A549 (cell line): ENCODE data around the gene SLC2A6.

Experiments used
- BHLHE40 ChIP-seq: IDR thresholded peaks from 2 replicates; pipeline ENCODE4 v1.6.1; 2012; ENCODE audit warnings: low read depth, low read length, inconsistent platforms
- EP300 ChIP-seq, 2 experiments: fragments of >200 bp; sonication (Bioruptor Twin); formaldehyde crosslinking; IDR thresholded peaks; 2 replicates in 1 of 2; 3 replicates in 1 of 2; pipeline ENCODE4 v1.6.1; 2016 to 2017
- GATA3 ChIP-seq: IDR thresholded peaks from 2 replicates; pipeline ENCODE4 v1.6.1; 2012; ENCODE audit warnings: borderline replicate concordance
- JUNB ChIP-seq: fragments of >200 bp; sonication (Bioruptor Twin); formaldehyde crosslinking; IDR thresholded peaks from 2 replicates; pipeline ENCODE4 v1.6.1; 2016
- POLR2A ChIP-seq: IDR thresholded peaks from 2 replicates; pipeline ENCODE4 v1.6.1; 2012; ENCODE audit warnings: mild to moderate bottlenecking, low read length
- POLR2AphosphoS2 ChIP-seq: conservative IDR thresholded peaks from 2 replicates; pipeline ENCODE4 v1.6.1; 2012; ENCODE audit warnings: low read length, improper control_type of control experiment, inconsistent platforms
- RAD21 ChIP-seq, 2 experiments: fragments of >200 bp in 1 of 2; sonication (Bioruptor Twin) in 1 of 2; formaldehyde crosslinking in 1 of 2; IDR thresholded peaks in 1 of 2; conservative IDR thresholded peaks in 1 of 2; 2 replicates in 1 of 2; 3 replicates in 1 of 2; pipeline ENCODE4 v1.6.1; 2012 to 2018; ENCODE audit warnings: inconsistent platforms in 1 of 2
- SMC3 ChIP-seq: fragments of >200 bp; sonication (Bioruptor Twin); formaldehyde crosslinking; IDR thresholded peaks from 3 replicates; pipeline ENCODE4 v1.6.1; 2018; ENCODE audit warnings: inconsistent platforms
- SREBF2 ChIP-seq: fragments of 450-650 bp; IDR thresholded peaks from 2 replicates; pipeline ENCODE4 v1.6.1; 2014; ENCODE audit warnings: mild to moderate bottlenecking, moderate library complexity
- TF ChIP-seq, protein P1 (sequence below): fragments of >200 bp; sonication (Bioruptor Twin); formaldehyde crosslinking; IDR thresholded peaks from 3 replicates; pipeline ENCODE4 v1.5.1; 2016
- TF ChIP-seq, protein P2 (sequence below): fragments of 150-350 bp; IDR thresholded peaks from 2 replicates; pipeline ENCODE4 v1.6.1; 2014; ENCODE audit warnings: low read depth, mild to moderate bottlenecking, low read length

DNA sequence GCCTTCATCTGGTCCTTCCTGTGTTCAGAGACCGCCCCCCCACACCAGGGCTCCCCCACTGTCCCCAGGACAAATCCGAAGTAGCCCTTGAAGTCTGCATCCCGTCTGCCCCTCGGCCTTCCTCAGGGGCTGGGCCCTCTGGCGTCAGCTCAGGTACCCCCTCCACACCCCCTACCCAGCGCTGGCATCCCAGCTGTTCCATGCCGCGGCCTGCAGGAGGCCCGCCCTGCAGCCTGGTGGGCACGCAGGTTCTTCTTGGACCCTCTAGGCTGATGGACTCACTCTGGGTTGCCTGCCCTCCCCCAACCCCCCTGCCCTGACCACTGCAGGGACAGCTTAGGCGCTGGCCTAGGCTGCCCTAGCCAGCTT is 6.6 kb downstream of the SLC2A6 start:
- TF ChIP-seq, protein P1, sequence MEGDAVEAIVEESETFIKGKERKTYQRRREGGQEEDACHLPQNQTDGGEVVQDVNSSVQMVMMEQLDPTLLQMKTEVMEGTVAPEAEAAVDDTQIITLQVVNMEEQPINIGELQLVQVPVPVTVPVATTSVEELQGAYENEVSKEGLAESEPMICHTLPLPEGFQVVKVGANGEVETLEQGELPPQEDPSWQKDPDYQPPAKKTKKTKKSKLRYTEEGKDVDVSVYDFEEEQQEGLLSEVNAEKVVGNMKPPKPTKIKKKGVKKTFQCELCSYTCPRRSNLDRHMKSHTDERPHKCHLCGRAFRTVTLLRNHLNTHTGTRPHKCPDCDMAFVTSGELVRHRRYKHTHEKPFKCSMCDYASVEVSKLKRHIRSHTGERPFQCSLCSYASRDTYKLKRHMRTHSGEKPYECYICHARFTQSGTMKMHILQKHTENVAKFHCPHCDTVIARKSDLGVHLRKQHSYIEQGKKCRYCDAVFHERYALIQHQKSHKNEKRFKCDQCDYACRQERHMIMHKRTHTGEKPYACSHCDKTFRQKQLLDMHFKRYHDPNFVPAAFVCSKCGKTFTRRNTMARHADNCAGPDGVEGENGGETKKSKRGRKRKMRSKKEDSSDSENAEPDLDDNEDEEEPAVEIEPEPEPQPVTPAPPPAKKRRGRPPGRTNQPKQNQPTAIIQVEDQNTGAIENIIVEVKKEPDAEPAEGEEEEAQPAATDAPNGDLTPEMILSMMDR = no peak
- TF ChIP-seq POLR2A (no peak), SREBF2 (no peak), JUNB (no peak), GATA3 (no peak), SMC3 (no peak), EP300 (IDR thresholded peaks at IDR 0.05) (no peak), RAD21 (conservative IDR thresholded peaks at IDR 0.05 in 1 of 2, IDR thresholded peaks at IDR 0.05 in 1 of 2) (no peak), BHLHE40 (no peak), POLR2AphosphoS2 (no peak)
- TF ChIP-seq, protein P2, sequence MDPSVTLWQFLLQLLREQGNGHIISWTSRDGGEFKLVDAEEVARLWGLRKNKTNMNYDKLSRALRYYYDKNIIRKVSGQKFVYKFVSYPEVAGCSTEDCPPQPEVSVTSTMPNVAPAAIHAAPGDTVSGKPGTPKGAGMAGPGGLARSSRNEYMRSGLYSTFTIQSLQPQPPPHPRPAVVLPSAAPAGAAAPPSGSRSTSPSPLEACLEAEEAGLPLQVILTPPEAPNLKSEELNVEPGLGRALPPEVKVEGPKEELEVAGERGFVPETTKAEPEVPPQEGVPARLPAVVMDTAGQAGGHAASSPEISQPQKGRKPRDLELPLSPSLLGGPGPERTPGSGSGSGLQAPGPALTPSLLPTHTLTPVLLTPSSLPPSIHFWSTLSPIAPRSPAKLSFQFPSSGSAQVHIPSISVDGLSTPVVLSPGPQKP = no peak
